ENCODE measurements around the gene TMEM266.
A peak's percentile ranks its signal among the peaks of the same experiment; 100 is the strongest.

TMEM266 gene

DNA sequence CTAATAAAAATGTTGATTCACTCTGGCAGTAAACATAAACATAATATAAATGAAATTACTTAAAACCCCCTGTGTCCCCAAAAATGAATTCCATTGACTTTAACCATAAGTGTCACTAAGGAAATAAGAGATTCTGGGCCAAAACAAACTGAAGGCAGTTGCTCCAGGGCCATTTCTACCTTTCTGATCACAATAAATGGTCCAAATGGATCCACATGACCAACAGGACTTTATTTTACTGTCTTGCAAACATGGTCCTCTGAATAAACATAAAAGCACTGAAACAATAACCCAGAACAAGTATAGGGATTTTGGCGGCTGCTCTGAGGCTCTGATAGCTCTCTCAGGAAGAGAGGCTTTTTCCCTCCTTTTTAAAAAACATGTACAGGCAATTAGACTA, 174.1 kb downstream of the TMEM266 start:
- Histone ChIP-seq H3K36me3 (ENCODE audit: control insufficient read depth in 1 of 2, insufficient read depth in 2 of 2, low read depth in 1 of 2, low read length in 2 of 2) (peaks cover 0 to 18% of the 10 kb centered on the region in 2 experiments), H2BK120ac (ENCODE audit: low read depth, low read length) (no peak overlapping the region), H4K8ac (ENCODE audit: low read length) (no peak overlapping the region), H3K4me3 (ENCODE audit: insufficient read depth in 1 of 2, low read depth in 1 of 2, low read length in 2 of 2) (no peak overlapping the region), H3K79me1 (replicated peaks; ENCODE audit: low read length, poor library complexity, severe bottlenecking) (peaks cover 10% of the 10 kb centered on the region), H3K9me3 (ENCODE audit: control insufficient read depth, low read length) (no peaks in the 10 kb centered on the region), H3K4ac (ENCODE audit: low read depth in 1 of 2, low read length in 2 of 2) (no peak overlapping the region), H2BK15ac (ENCODE audit: low read depth, poor library complexity, severe bottlenecking) (no peak overlapping the region), H3K9ac (ENCODE audit: low read length) (no peak overlapping the region), H3K23ac (ENCODE audit: low read length in 2 of 2) (no peak overlapping the region), H3K18ac (ENCODE audit: low read depth in 1 of 2, low read length in 2 of 2) (no peak overlapping the region), H3K14ac (ENCODE audit: low read length in 2 of 2) (no peak overlapping the region), H3K4me1 (ENCODE audit: control insufficient read depth, insufficient read depth, low read depth, low read length) (no peaks in the 10 kb centered on the region), H2BK5ac (ENCODE audit: low read depth, low read length, poor library complexity, severe bottlenecking) (no peak overlapping the region), H2BK12ac (ENCODE audit: low read length in 2 of 2) (no peak overlapping the region), H3K27me3 (ENCODE audit: control insufficient read depth in 1 of 2, insufficient read depth in 1 of 2, low read length in 2 of 2) (no peaks in the 10 kb centered on the region), H3K4me2 (ENCODE audit: low read length, poor library complexity, severe bottlenecking) (no peak overlapping the region), H4K91ac (ENCODE audit: low read length) (no peak overlapping the region), H2AK5ac (ENCODE audit: low read length, severe bottlenecking) (no peak overlapping the region), H2AFZ (ENCODE audit: low read depth, low read length) (no peak overlapping the region), H3K27ac (ENCODE audit: low read length, poor library complexity, severe bottlenecking) (no peak overlapping the region)
- DNase-seq = no peak
- 100% methylated on average over 1 of the region's 1 CpG for WGBS

DNA sequence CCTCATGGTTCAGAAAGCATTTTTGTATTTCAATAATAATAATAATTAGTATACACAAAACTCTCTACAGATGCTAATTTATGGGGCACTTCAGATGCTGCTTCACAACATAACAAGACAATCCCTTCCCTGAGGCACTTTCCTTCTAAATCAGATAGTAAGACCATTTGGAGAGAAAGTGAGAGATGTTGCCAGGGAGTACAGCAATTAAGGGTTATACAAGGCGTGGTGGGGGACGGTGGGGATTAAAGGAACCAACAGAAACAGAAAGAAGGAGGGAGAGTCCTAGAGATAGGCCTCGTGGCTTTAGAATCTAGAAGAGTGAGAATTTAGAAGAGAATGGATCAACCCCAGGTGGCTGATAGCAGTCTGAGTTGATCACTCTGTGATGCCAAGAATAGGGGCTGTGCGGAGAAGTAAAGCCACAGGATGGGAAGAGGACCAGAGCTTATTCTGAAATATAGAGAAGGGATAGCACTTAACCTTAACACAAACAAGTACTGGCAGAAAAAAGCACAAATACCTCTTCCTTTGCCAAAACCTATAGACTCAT, 174.6 kb downstream of the TMEM266 start:
- Histone ChIP-seq H2AFZ (ENCODE audit: low read depth, low read length) (no peak overlapping the region), H3K4ac (ENCODE audit: low read depth in 1 of 2, low read length in 2 of 2) (no peak overlapping the region), H3K79me1 (replicated peaks; ENCODE audit: low read length, poor library complexity, severe bottlenecking) (peaks cover 11% of the 10 kb centered on the region), H3K9ac (ENCODE audit: low read length) (no peak overlapping the region), H4K8ac (ENCODE audit: low read length) (no peak overlapping the region), H2BK5ac (ENCODE audit: low read depth, low read length, poor library complexity, severe bottlenecking) (no peak overlapping the region), H2BK120ac (ENCODE audit: low read depth, low read length) (no peak overlapping the region), H2AK5ac (ENCODE audit: low read length, severe bottlenecking) (no peak overlapping the region), H2BK12ac (ENCODE audit: low read length in 2 of 2) (no peak overlapping the region), H3K4me1 (ENCODE audit: control insufficient read depth, insufficient read depth, low read depth, low read length) (no peaks in the 10 kb centered on the region), H4K91ac (ENCODE audit: low read length) (no peak overlapping the region), H3K36me3 (ENCODE audit: control insufficient read depth in 1 of 2, insufficient read depth in 2 of 2, low read depth in 1 of 2, low read length in 2 of 2) (peaks cover 0 to 13% of the 10 kb centered on the region in 2 experiments), H2BK15ac (ENCODE audit: low read depth, poor library complexity, severe bottlenecking) (no peak overlapping the region), H3K4me3 (ENCODE audit: insufficient read depth in 1 of 2, low read depth in 1 of 2, low read length in 2 of 2) (no peak overlapping the region), H3K18ac (ENCODE audit: low read depth in 1 of 2, low read length in 2 of 2) (no peak overlapping the region), H3K23ac (ENCODE audit: low read length in 2 of 2) (no peak overlapping the region), H3K4me2 (ENCODE audit: low read length, poor library complexity, severe bottlenecking) (no peak overlapping the region), H3K14ac (ENCODE audit: low read length in 2 of 2) (no peak overlapping the region), H3K9me3 (ENCODE audit: control insufficient read depth, low read length) (no peaks in the 10 kb centered on the region), H3K27ac (ENCODE audit: low read length, poor library complexity, severe bottlenecking) (no peak overlapping the region), H3K27me3 (ENCODE audit: control insufficient read depth in 1 of 2, insufficient read depth in 1 of 2, low read length in 2 of 2) (no peaks in the 10 kb centered on the region)
- WGBS = 85% methylated on average over 4 of the region's 4 CpGs
- no peak for DNase-seq

DNA sequence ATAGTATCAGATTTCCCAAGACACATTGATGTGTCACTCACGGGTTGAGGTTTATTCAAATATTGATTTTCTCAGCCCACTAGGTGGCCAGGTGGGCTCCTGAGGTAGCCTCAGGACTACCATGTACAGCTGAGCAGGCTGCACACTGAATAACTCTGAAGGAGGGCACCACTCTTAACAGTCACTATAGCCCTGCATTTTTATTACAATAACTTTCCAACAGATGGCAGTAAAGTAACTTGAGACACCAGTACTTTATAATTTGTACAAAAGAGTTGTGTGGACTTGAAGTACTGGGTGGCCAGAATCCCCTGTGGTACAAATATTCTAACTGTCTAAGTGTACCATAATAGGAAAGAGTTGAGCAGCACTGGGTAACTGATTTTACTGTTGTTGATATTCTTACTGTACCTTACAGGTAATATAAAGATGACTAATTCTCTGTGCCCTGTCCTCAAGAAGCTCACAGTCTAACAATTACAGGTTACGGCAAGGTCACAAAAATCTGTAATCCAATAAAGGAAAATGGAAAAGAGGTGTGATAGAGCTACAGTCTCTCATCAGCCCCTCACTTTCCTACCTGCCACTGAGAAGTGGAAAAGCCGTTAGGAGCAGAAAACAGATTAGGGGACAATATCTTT, 175.5 kb downstream of the TMEM266 start:
- no peaks in the 10 kb centered on the region for H3K9me3 ChIP-seq (ENCODE audit: control insufficient read depth, low read length)
- no peak overlapping the region for H4K91ac ChIP-seq (ENCODE audit: low read length)
- H2AK5ac ChIP-seq (ENCODE audit: low read length, severe bottlenecking) = no peak overlapping the region
- no peak overlapping the region for H3K27ac ChIP-seq (ENCODE audit: low read length, poor library complexity, severe bottlenecking)
- no peak overlapping the region for H3K4me2 ChIP-seq (ENCODE audit: low read length, poor library complexity, severe bottlenecking)
- H3K4ac ChIP-seq (ENCODE audit: low read depth in 1 of 2, low read length in 2 of 2) = no peak overlapping the region
- no peaks in the 10 kb centered on the region for H3K27me3 ChIP-seq (ENCODE audit: control insufficient read depth in 1 of 2, insufficient read depth in 1 of 2, low read length in 2 of 2)
- H3K4me3 ChIP-seq (ENCODE audit: insufficient read depth in 1 of 2, low read depth in 1 of 2, low read length in 2 of 2) = no peak overlapping the region
- no peak overlapping the region for H2AFZ ChIP-seq (ENCODE audit: low read depth, low read length)
- peaks cover 0 to 13% of the 10 kb centered on the region in 2 experiments for H3K36me3 ChIP-seq (ENCODE audit: control insufficient read depth in 1 of 2, insufficient read depth in 2 of 2, low read depth in 1 of 2, low read length in 2 of 2)
- DNase-seq = peak; percentile 64
- H4K8ac ChIP-seq (ENCODE audit: low read length) = no peak overlapping the region
- no peak overlapping the region for H2BK120ac ChIP-seq (ENCODE audit: low read depth, low read length)
- WGBS = 81% methylated on average over 3 of the region's 3 CpGs
- no peak overlapping the region for H2BK15ac ChIP-seq (ENCODE audit: low read depth, poor library complexity, severe bottlenecking)
- no peak overlapping the region for H2BK12ac ChIP-seq (ENCODE audit: low read length in 2 of 2)
- H3K79me1 ChIP-seq (replicated peaks; ENCODE audit: low read length, poor library complexity, severe bottlenecking) = peaks cover 12% of the 10 kb centered on the region
- H3K18ac ChIP-seq (ENCODE audit: low read depth in 1 of 2, low read length in 2 of 2) = no peak overlapping the region
- H3K4me1 ChIP-seq (ENCODE audit: control insufficient read depth, insufficient read depth, low read depth, low read length) = no peaks in the 10 kb centered on the region
- no peak overlapping the region for H3K9ac ChIP-seq (ENCODE audit: low read length)
- H3K14ac ChIP-seq (ENCODE audit: low read length in 2 of 2) = no peak overlapping the region
- H3K23ac ChIP-seq (ENCODE audit: low read length in 2 of 2) = no peak overlapping the region
- H2BK5ac ChIP-seq (ENCODE audit: low read depth, low read length, poor library complexity, severe bottlenecking) = no peak overlapping the region

DNA sequence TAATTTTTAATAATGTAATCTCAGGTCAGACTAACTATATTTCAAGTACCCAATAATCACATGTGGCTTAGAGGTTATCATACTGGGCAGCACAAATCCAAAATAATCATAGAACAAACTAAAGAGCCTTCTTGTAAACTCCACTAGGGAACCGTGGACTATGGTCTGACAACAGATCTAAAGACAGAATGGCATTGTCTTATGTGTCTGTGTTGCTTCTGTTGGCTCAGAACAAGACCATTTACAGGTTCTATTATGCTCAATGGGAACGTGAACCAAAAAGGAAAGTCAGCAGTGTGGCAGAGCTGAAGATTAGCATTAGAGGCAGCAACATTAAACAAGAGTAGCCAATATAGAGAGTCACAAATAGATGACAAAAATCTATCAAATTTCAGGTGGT, 176.6 kb downstream of the TMEM266 start:
- Histone ChIP-seq H2BK120ac (ENCODE audit: low read depth, low read length) (no peak overlapping the region), H3K4ac (ENCODE audit: low read depth in 1 of 2, low read length in 2 of 2) (no peak overlapping the region), H3K4me1 (ENCODE audit: control insufficient read depth, insufficient read depth, low read depth, low read length) (no peaks in the 10 kb centered on the region), H2BK15ac (ENCODE audit: low read depth, poor library complexity, severe bottlenecking) (no peak overlapping the region), H3K79me1 (replicated peaks; ENCODE audit: low read length, poor library complexity, severe bottlenecking) (peaks cover 12% of the 10 kb centered on the region), H4K91ac (ENCODE audit: low read length) (no peak overlapping the region), H2BK12ac (ENCODE audit: low read length in 2 of 2) (no peak overlapping the region), H3K27me3 (ENCODE audit: control insufficient read depth in 1 of 2, insufficient read depth in 1 of 2, low read length in 2 of 2) (no peaks in the 10 kb centered on the region), H3K4me2 (ENCODE audit: low read length, poor library complexity, severe bottlenecking) (no peak overlapping the region), H2AFZ (ENCODE audit: low read depth, low read length) (no peak overlapping the region), H3K23ac (ENCODE audit: low read length in 2 of 2) (no peak overlapping the region), H3K18ac (ENCODE audit: low read depth in 1 of 2, low read length in 2 of 2) (no peak overlapping the region), H4K8ac (ENCODE audit: low read length) (no peak overlapping the region), H3K9me3 (ENCODE audit: control insufficient read depth, low read length) (no peaks in the 10 kb centered on the region), H2BK5ac (ENCODE audit: low read depth, low read length, poor library complexity, severe bottlenecking) (no peak overlapping the region), H3K27ac (ENCODE audit: low read length, poor library complexity, severe bottlenecking) (no peak overlapping the region), H2AK5ac (ENCODE audit: low read length, severe bottlenecking) (no peak overlapping the region), H3K9ac (ENCODE audit: low read length) (no peak overlapping the region), H3K14ac (ENCODE audit: low read length in 2 of 2) (no peak overlapping the region), H3K4me3 (ENCODE audit: insufficient read depth in 1 of 2, low read depth in 1 of 2, low read length in 2 of 2) (no peak overlapping the region), H3K36me3 (ENCODE audit: control insufficient read depth in 1 of 2, insufficient read depth in 2 of 2, low read depth in 1 of 2, low read length in 2 of 2) (peaks cover under 1 to 7% of the 10 kb centered on the region in 2 experiments)
- no peak for DNase-seq
- 85% methylated on average over 2 of the region's 2 CpGs for WGBS

All from mesenchymal stem cell (in vitro differentiated cells and primary cell).